ENCODE measurements around the gene CC2D1A. TPM values are rescaled to one million over a fixed set of nuclear protein-coding genes. Genes with fewer than 3 reads are reported as not detected.

The CC2D1A gene
- total RNA-seq, 4 donors from 2014 or later, result 29.3 to 36.4 (median 31.3) TPM

GRCh38 chr19:13872339-13872694 is 33.7 kb upstream of the CC2D1A start:
- no peak for TF ChIP-seq CTCF (IDR thresholded peaks at IDR 0.05)
- no peak for TF ChIP-seq POLR2A (IDR thresholded peaks at IDR 0.05)
- no peak overlapping the region for H3K27ac ChIP-seq
- peak overlapping the region in 1 of 3 donors; percentile 38 for H3K4me3 ChIP-seq (replicated peaks in 1 of 3)
- H3K36me3 ChIP-seq, result no peaks in the 10 kb centered on the region
- DNase-seq, result no peak
- peaks cover 0 to 3% of the 10 kb centered on the region in 2 donors for H3K4me1 ChIP-seq
- 40 to 48% methylated on average over 5 of the region's 5 CpGs for WGBS, 2 donors
- intact Hi-C loops (cut with DNase I), result loop anchor here (5.0 to 10.0 kb wide), 2 partner anchors 270 to 598 kb away; no protein-coding TSS in a partner anchor
- H3K9me3 ChIP-seq, result no peaks in the 10 kb centered on the region
- H3K27me3 ChIP-seq, result no peaks in the 10 kb centered on the region

- TF ChIP-seq CTCF (IDR thresholded peaks at IDR 0.05) (peak in 2 of 6 experiments; percentile 8 to 26), POLR2A (IDR thresholded peaks at IDR 0.05) (no peak)
- H3K9me3 ChIP-seq, result no peaks in the 10 kb centered on the region
- no peaks in the 10 kb centered on the region for H3K27me3 ChIP-seq
- H3K4me3 ChIP-seq (replicated peaks in 1 of 3), result peak overlapping the region in 2 of 3 donors; percentile 8 to 38
- DNase-seq, result peak; percentile 37 to 47
- intact Hi-C loops (cut with DNase I), result loop anchor here (5.0 to 10.0 kb wide), 2 partner anchors 271 to 598 kb away; no protein-coding TSS in a partner anchor
- H3K4me1 ChIP-seq, result peaks cover 0 to 3% of the 10 kb centered on the region in 2 donors
- no peak overlapping the region for H3K27ac ChIP-seq
- WGBS, 2 donors, result 3 to 5% methylated on average over 19 to 21 of the region's 45 CpGs
- no peaks in the 10 kb centered on the region for H3K36me3 ChIP-seq
Observed at GRCh38 chr19:13872695-13873389, 33.2 kb upstream of the CC2D1A start.

GRCh38 chr19:13873834-13874515 is 32.0 kb upstream of the CC2D1A start:
- intact Hi-C loops (cut with DNase I), result loop anchor here (5.0 to 10.0 kb wide), 2 partner anchors 272 to 599 kb away; no protein-coding TSS in a partner anchor
- 57 to 60% methylated on average over 32 to 35 of the region's 35 CpGs for WGBS, 2 donors
- TF ChIP-seq CTCF (IDR thresholded peaks at IDR 0.05) (no peak), POLR2A (IDR thresholded peaks at IDR 0.05) (no peak)
- Histone ChIP-seq H3K4me3 (replicated peaks in 1 of 3) (no peak overlapping the region), H3K27me3 (no peaks in the 10 kb centered on the region), H3K36me3 (no peaks in the 10 kb centered on the region), H3K9me3 (no peaks in the 10 kb centered on the region), H3K4me1 (peaks cover 0 to 3% of the 10 kb centered on the region in 2 donors), H3K27ac (no peak overlapping the region)
- no peak for DNase-seq

- 95 to 100% methylated on average over 4 to 5 of the region's 5 CpGs for WGBS, 2 donors
- intact Hi-C loops (cut with DNase I), result loop anchor here (10.0 kb wide), 1 partner anchor 601 kb away; no protein-coding TSS in a partner anchor
- TF ChIP-seq CTCF (IDR thresholded peaks at IDR 0.05) (no peak), POLR2A (IDR thresholded peaks at IDR 0.05) (no peak)
Observed at GRCh38 chr19:13875824-13876223, 30.2 kb upstream of the CC2D1A start.

GRCh38 chr19:13876834-13877233 is 29.2 kb upstream of the CC2D1A start, which contains the start of gene NANOS3:
TSS of gene NANOS3 (plus strand) at chr19:13877134. CDS start at chr19:13877249, 115 bp downstream.
- H3K27me3 ChIP-seq, result no peaks in the 10 kb centered on the region
- H3K27ac ChIP-seq, result no peak within 1 kb of the TSS
- no peak within 1 kb of the TSS for H3K4me3 ChIP-seq (replicated peaks in 1 of 3)
- no peak for TF ChIP-seq CTCF (IDR thresholded peaks at IDR 0.05)
- TF ChIP-seq POLR2A (IDR thresholded peaks at IDR 0.05), result no peak
- H3K36me3 ChIP-seq, result no peaks in the 10 kb centered on the region
- H3K9me3 ChIP-seq, result no peaks in the 10 kb centered on the region
- 66 to 83% methylated on average over 1 to 5 of the region's 5 CpGs for WGBS, 2 donors
- peaks cover 9 to 19% of the 10 kb centered on the region in 2 donors for H3K4me1 ChIP-seq
- intact Hi-C loops (cut with DNase I), result loop anchor here (10.0 kb wide), 1 partner anchor 602 kb away; no protein-coding TSS in a partner anchor
- DNase-seq, result no peak

More at GRCh38 chr19:13875824-13876223, 30.2 kb upstream of the CC2D1A start:
- peaks cover 9% of the 10 kb centered on the region in 2 donors for H3K4me1 ChIP-seq
- no peaks in the 10 kb centered on the region for H3K9me3 ChIP-seq
- H3K27me3 ChIP-seq, result no peaks in the 10 kb centered on the region
- no peak overlapping the region for H3K4me3 ChIP-seq (replicated peaks in 1 of 3)
- H3K27ac ChIP-seq, result no peak overlapping the region
- no peaks in the 10 kb centered on the region for H3K36me3 ChIP-seq
- no peak for DNase-seq
